ENCODE data around the gene ABCE1. TPM values are rescaled to one million over a fixed set of nuclear protein-coding genes. Genes with fewer than 3 reads are reported as not detected.
"Not testable (repeated sequence)": the region's sequence is repeated elsewhere in the genome, so short reads cannot be mapped to it uniquely, and the experiment has no call there.

ABCE1 gene
- polyA plus RNA-seq, 1 donor (not counting 4 experiments of a cell fraction or from before 2014, with no cell fraction given), result 110 TPM

DNA sequence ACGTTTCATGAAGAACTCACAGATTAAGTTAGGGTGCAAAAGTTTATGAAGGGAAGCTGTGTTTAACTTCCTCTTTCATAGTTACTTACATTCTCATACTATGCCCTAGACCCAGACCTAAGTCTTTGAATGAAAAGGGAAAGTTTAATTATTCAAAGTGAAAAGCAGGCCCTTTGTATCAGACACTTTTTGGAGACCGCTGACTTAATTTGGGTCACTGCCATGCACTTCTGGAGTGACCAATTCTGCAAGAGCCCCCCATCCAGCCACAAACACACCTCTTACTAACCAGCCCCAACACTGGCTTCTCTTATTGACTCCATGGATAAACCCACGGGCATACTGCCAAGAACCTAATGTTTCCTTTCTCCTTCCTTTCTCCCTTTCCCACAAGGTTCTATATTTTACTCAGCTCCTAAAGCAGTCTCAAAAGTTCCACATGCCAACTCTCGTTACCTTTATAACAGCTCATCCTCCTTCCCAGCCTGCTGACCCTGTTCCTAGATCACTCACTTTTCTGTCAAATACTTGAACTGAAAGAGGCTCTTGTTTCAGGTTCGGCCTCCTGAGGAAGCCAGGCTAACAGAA, 34.5 kb downstream of the ABCE1 start:
- no peak for DNase-seq (ENCODE audit: low read depth, low spot score)
- H3K36me3 ChIP-seq (ENCODE audit: control insufficient read depth in 2 of 2, extremely low read depth in 1 of 2, insufficient read depth in 2 of 2, low read length in 2 of 2), result peaks cover 2 to 10% of the 10 kb centered on the region in 2 experiments
- TF ChIP-seq, protein P1, sequence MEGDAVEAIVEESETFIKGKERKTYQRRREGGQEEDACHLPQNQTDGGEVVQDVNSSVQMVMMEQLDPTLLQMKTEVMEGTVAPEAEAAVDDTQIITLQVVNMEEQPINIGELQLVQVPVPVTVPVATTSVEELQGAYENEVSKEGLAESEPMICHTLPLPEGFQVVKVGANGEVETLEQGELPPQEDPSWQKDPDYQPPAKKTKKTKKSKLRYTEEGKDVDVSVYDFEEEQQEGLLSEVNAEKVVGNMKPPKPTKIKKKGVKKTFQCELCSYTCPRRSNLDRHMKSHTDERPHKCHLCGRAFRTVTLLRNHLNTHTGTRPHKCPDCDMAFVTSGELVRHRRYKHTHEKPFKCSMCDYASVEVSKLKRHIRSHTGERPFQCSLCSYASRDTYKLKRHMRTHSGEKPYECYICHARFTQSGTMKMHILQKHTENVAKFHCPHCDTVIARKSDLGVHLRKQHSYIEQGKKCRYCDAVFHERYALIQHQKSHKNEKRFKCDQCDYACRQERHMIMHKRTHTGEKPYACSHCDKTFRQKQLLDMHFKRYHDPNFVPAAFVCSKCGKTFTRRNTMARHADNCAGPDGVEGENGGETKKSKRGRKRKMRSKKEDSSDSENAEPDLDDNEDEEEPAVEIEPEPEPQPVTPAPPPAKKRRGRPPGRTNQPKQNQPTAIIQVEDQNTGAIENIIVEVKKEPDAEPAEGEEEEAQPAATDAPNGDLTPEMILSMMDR (optimal IDR thresholded peaks at IDR 0.05 in 1 of 3, IDR thresholded peaks at IDR 0.05 in 1 of 3, conservative IDR thresholded peaks at IDR 0.05 in 1 of 3; ENCODE audit: extremely low read depth in 1 of 3, insufficient read depth in 2 of 3, low read length in 3 of 3), result no peak
- no peak for TF ChIP-seq EZH2 (IDR thresholded peaks at IDR 0.05; ENCODE audit: low read length)

DNA sequence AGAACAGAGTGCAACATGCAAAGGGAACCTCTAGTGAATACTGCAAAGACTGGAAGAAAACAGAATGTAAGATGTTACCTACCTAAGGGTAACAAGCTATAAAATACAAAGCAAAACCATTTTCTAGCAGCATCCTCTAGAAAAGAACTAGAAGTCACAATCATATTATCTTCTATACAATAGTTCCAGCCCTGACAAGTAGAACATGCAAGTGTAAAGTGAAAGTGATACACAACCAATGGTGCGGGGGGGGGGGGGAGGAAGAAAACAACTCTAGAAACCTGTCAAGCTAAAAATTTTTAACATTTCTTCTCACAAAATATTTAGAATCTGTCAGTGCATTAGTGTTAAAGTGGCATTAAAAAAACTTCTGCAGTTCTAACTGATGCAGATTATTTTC, 38.1 kb downstream of the ABCE1 start:
- H3K9me3 ChIP-seq (ENCODE audit: control insufficient read depth, low read depth, low read length); DNase-seq (ENCODE audit: low read depth, low spot score); H3K79me2 ChIP-seq (ENCODE audit: control insufficient read depth, insufficient read depth, low read length); H3K27ac ChIP-seq (ENCODE audit: control insufficient read depth, insufficient read depth, low read length); H2AFZ ChIP-seq (ENCODE audit: control insufficient read depth, low read length); H3K27me3 ChIP-seq (ENCODE audit: control insufficient read depth, extremely low read depth, insufficient read depth, low read length); H3K9ac ChIP-seq (ENCODE audit: control insufficient read depth, extremely low read depth, insufficient read depth, low read length); H3K9me1 ChIP-seq (ENCODE audit: control insufficient read depth, extremely low read depth, insufficient read depth, low read length); H3K4me1 ChIP-seq (ENCODE audit: control insufficient read depth, extremely low read depth, insufficient read depth, low read length); dilution Hi-C loops (cut with MboI; ENCODE audit: extremely low pct_ligation_motif_present, low sequenced_read_pairs); H3K4me3 ChIP-seq (ENCODE audit: control insufficient read depth in 2 of 3, extremely low read depth in 1 of 3, insufficient read depth in 2 of 3, low read depth in 1 of 3, low read length in 3 of 3); H3K4me2 ChIP-seq (ENCODE audit: control insufficient read depth, extremely low read depth, insufficient read depth, low read depth, low read length); H4K20me1 ChIP-seq (ENCODE audit: control insufficient read depth, extremely low read depth, insufficient read depth, low read length); FAIRE-seq: not testable (repeated sequence)
- H3K36me3 ChIP-seq (ENCODE audit: control insufficient read depth in 2 of 2, extremely low read depth in 1 of 2, insufficient read depth in 2 of 2, low read length in 2 of 2), result peaks cover 11 to 14% of the 10 kb centered on the region in 2 experiments

More for the DNA sequence above, 34.5 kb downstream of the ABCE1 start:
- Histone ChIP-seq H3K9ac (ENCODE audit: control insufficient read depth, extremely low read depth, insufficient read depth, low read length) (no peak overlapping the region), H3K9me3 (ENCODE audit: control insufficient read depth, low read depth, low read length) (no peaks in the 10 kb centered on the region), H3K27me3 (ENCODE audit: control insufficient read depth, extremely low read depth, insufficient read depth, low read length) (no peaks in the 10 kb centered on the region), H3K27ac (ENCODE audit: control insufficient read depth, insufficient read depth, low read length) (no peak overlapping the region), H3K9me1 (ENCODE audit: control insufficient read depth, extremely low read depth, insufficient read depth, low read length) (no peaks in the 10 kb centered on the region), H3K4me1 (ENCODE audit: control insufficient read depth, extremely low read depth, insufficient read depth, low read length) (no peaks in the 10 kb centered on the region), H3K79me2 (ENCODE audit: control insufficient read depth, insufficient read depth, low read length) (no peaks in the 10 kb centered on the region), H3K4me3 (ENCODE audit: control insufficient read depth in 2 of 3, extremely low read depth in 1 of 3, insufficient read depth in 2 of 3, low read depth in 1 of 3, low read length in 3 of 3) (no peak overlapping the region), H3K4me2 (ENCODE audit: control insufficient read depth, extremely low read depth, insufficient read depth, low read depth, low read length) (no peak overlapping the region), H2AFZ (ENCODE audit: control insufficient read depth, low read length) (no peak overlapping the region), H4K20me1 (ENCODE audit: control insufficient read depth, extremely low read depth, insufficient read depth, low read length) (no peaks in the 10 kb centered on the region)
- no peak for FAIRE-seq
- dilution Hi-C loops (cut with MboI; ENCODE audit: extremely low pct_ligation_motif_present, low sequenced_read_pairs), result no loop called here

DNA sequence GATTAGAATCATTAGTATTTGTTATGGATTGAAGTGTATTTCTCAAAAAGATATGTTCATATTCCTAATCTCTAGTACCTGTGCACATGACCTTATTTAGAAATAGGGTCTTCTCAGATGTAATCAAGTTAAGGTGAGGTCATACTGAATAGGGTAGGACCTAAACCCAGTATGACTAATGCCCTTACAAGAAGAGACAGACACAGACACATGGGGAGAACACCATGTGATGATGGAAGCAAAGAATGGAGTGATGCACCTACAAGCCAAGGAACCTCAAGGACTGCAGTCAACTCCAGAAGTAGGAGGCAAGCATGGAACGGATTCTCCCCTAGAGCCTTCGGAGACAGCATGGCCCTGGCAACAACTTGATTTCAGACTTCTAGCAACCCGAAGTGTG, 50.9 kb downstream of the ABCE1 start:
- Histone ChIP-seq H3K4me2 (ENCODE audit: control insufficient read depth, extremely low read depth, insufficient read depth, low read depth, low read length) (no peak overlapping the region), H3K27me3 (ENCODE audit: control insufficient read depth, extremely low read depth, insufficient read depth, low read length) (no peaks in the 10 kb centered on the region), H3K27ac (ENCODE audit: control insufficient read depth, insufficient read depth, low read length) (no peak overlapping the region), H3K79me2 (ENCODE audit: control insufficient read depth, insufficient read depth, low read length) (no peaks in the 10 kb centered on the region), H3K36me3 (ENCODE audit: control insufficient read depth in 2 of 2, extremely low read depth in 1 of 2, insufficient read depth in 2 of 2, low read length in 2 of 2) (peaks cover 16 to 21% of the 10 kb centered on the region in 2 experiments), H3K9ac (ENCODE audit: control insufficient read depth, extremely low read depth, insufficient read depth, low read length) (no peak overlapping the region), H3K4me1 (ENCODE audit: control insufficient read depth, extremely low read depth, insufficient read depth, low read length) (no peaks in the 10 kb centered on the region), H3K9me3 (ENCODE audit: control insufficient read depth, low read depth, low read length) (no peaks in the 10 kb centered on the region), H3K4me3 (ENCODE audit: control insufficient read depth in 2 of 3, extremely low read depth in 1 of 3, insufficient read depth in 2 of 3, low read depth in 1 of 3, low read length in 3 of 3) (no peak overlapping the region), H4K20me1 (ENCODE audit: control insufficient read depth, extremely low read depth, insufficient read depth, low read length) (no peaks in the 10 kb centered on the region), H3K9me1 (ENCODE audit: control insufficient read depth, extremely low read depth, insufficient read depth, low read length) (no peaks in the 10 kb centered on the region), H2AFZ (ENCODE audit: control insufficient read depth, low read length) (no peak overlapping the region)
- dilution Hi-C loops (cut with MboI; ENCODE audit: extremely low pct_ligation_motif_present, low sequenced_read_pairs), result no loop called here
- TF ChIP-seq EZH2 (IDR thresholded peaks at IDR 0.05; ENCODE audit: low read length), result no peak
- TF ChIP-seq, protein P1 (optimal IDR thresholded peaks at IDR 0.05 in 1 of 3, IDR thresholded peaks at IDR 0.05 in 1 of 3, conservative IDR thresholded peaks at IDR 0.05 in 1 of 3; ENCODE audit: extremely low read depth in 1 of 3, insufficient read depth in 2 of 3, low read length in 3 of 3), result no peak
- no peak for DNase-seq (ENCODE audit: low read depth, low spot score)
- no peak for FAIRE-seq
